Fibroblast of lung (primary cell): Measurements from ENCODE around the gene B4GAT1. TPM values are rescaled to one million over a fixed set of nuclear protein-coding genes. Genes with fewer than 3 reads are reported as not detected.

Experiments used
- DNase-seq, 2 donors: peaks; one replicate each; pipeline versions ENCODE4 v3.0.0 to v3.0.0-alpha.2; 2010; ENCODE audit warnings: low read depth in 2 of 2
- H2AFZ ChIP-seq: 2 replicates; pipeline ENCODE4 v1.5.1; 2012; ENCODE audit warnings: low read length, control low read depth, inconsistent platforms
- H3K27ac ChIP-seq: 2 replicates; pipeline ENCODE4 v1.5.1; 2011; ENCODE audit warnings: low read length, control low read depth; ENCODE audit not compliant: insufficient read depth
- H3K27me3 ChIP-seq: 2 replicates; pipeline ENCODE4 v1.5.1; 2011; ENCODE audit warnings: mild to moderate bottlenecking, low read length; ENCODE audit not compliant: control insufficient read depth, insufficient read depth
- H3K36me3 ChIP-seq: 2 replicates; pipeline ENCODE4 v1.5.1; 2011; ENCODE audit warnings: low read length; ENCODE audit not compliant: control insufficient read depth, insufficient read depth
- H3K4me1 ChIP-seq: 2 replicates; pipeline ENCODE4 v1.5.1; 2011; ENCODE audit warnings: low read length; ENCODE audit not compliant: control insufficient read depth, insufficient read depth; ENCODE audit errors: extremely low read depth
- H3K4me2 ChIP-seq: 2 replicates; pipeline ENCODE4 v1.5.1; 2011; ENCODE audit warnings: low read length, control low read depth; ENCODE audit not compliant: insufficient read depth; ENCODE audit errors: extremely low read depth
- H3K4me3 ChIP-seq, 4 experiments: fragments of 200-600 bp in 1 of 4; sonication (generic) in 1 of 4; replicated peaks in 1 of 4; 2 replicates each; pipeline ENCODE4 v1.5.1; 2011 to 2016; ENCODE audit warnings: low read length in 4 of 4, low read depth in 3 of 4, mild to moderate bottlenecking in 3 of 4, control low read depth in 2 of 4, inconsistent platforms in 1 of 4, mixed read lengths in 1 of 4; ENCODE audit not compliant: insufficient read depth in 1 of 4; ENCODE audit errors: control extremely low read depth in 1 of 4
- H3K79me2 ChIP-seq: 2 replicates; pipeline ENCODE4 v1.5.1; 2012; ENCODE audit warnings: mild to moderate bottlenecking, low read length, inconsistent platforms; ENCODE audit not compliant: control insufficient read depth, insufficient read depth
- H3K9ac ChIP-seq: 2 replicates; pipeline ENCODE4 v1.5.1; 2011; ENCODE audit warnings: mild to moderate bottlenecking, low read length, control low read depth; ENCODE audit not compliant: insufficient read depth
- H3K9me3 ChIP-seq: 2 replicates; pipeline ENCODE4 v1.5.1; 2012; ENCODE audit warnings: low read depth, low read length; ENCODE audit not compliant: control insufficient read depth, insufficient read depth
- H4K20me1 ChIP-seq: 2 replicates; pipeline ENCODE4 v1.5.1; 2011; ENCODE audit warnings: low read length; ENCODE audit not compliant: control insufficient read depth, insufficient read depth; ENCODE audit errors: extremely low read depth
- EZH2 ChIP-seq: IDR thresholded peaks from 2 replicates; pipeline ENCODE4 v1.5.1; 2012; ENCODE audit warnings: low read length, control low read depth, mild to moderate bottlenecking; ENCODE audit errors: missing control alignments
- polyA plus RNA-seq, 2 donors: library from polyadenylated mRNA; depleted of rRNA in 1 of 2; stranded (reverse) in 1 of 2; unstranded in 1 of 2; fragments of >200 nt; gene quantifications; 2 replicates each; pipeline ENCODE4 v1.2.1, GENCODE V29; 2011 to 2012; ENCODE audit warnings: missing spikeins in 1 of 2
- total RNA-seq: library from RNA; depleted of rRNA; stranded (reverse); fragments of >200 nt; gene quantifications from 2 replicates; pipeline ENCODE4 v1.2.1, GENCODE V29; 2014
- TF ChIP-seq, protein P1 (sequence below), 2 donors: IDR thresholded peaks in 1 of 2; conservative IDR thresholded peaks in 1 of 2; 1 replicate in 1 of 2; 2 replicates in 1 of 2; pipeline ENCODE4 v1.5.1; 2011 to 2012; ENCODE audit warnings: low read length in 2 of 2, control low read depth in 1 of 2, inconsistent platforms in 1 of 2, low read depth in 1 of 2, mild to moderate bottlenecking in 1 of 2

Gene B4GAT1
- total and polyA plus RNA-seq, 2 donors (not counting 1 experiment from before 2014, with no cell fraction given): 13.1 to 48.9 TPM

DNA sequence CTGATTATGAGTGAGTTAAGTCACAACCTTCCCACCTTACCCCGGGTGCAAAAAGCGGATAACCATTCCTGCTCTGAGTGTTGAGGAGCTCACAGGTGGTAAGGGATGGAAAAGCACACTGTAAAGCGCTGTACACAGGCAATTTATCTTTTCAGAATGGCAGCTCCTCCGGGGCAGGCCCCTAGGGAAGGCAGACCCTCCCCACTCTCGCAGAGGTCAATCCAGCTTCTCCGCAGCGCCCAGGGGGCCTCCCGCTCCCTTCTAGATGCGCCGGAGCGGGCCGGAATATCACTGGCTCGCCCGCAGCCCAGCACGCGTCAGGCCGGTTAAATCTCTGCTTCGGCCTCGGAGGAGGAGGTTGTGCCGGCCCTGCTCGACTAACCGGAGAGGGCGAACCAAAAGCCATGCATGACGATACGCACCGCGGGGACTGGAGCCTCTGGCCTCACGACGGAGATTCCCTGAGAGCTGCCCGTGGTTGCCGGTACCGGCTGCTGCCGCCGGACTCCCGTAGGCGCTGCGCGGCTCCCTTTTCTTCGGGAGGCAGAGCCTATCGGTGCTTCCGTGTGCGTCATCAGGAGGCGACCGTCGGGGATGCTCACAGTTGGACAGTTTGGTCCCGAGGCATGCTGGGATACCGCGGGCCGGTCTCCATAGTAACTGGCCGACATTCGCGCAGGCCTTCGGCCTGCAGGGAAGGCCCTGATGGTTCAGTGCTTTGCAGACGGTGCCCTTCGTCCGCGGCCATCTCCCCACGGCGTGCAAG is 2.7 kb downstream of the B4GAT1 start, which contains the start of gene BRMS1:
TSS of gene BRMS1 (minus strand) at position 555 of the 766 bp plus-strand sequence. CDS start 2,870 bp downstream, outside the sequence.
- H3K4me3 ChIP-seq: peak within 1 kb of the TSS; percentile 74 to 92 (median 84)
- no peaks in the 10 kb centered on the region for H3K27me3 ChIP-seq
- no peaks in the 10 kb centered on the region for H3K9me3 ChIP-seq
- peak within 1 kb of the TSS; percentile 86 for H3K27ac ChIP-seq
- H4K20me1 ChIP-seq: no peaks in the 10 kb centered on the region
- H3K9ac ChIP-seq: peak within 1 kb of the TSS; percentile 78
- H3K4me2 ChIP-seq: peak within 1 kb of the TSS; percentile 98
- peaks cover 20% of the 10 kb centered on the region for H3K36me3 ChIP-seq
- peaks cover 24% of the 10 kb centered on the region for H3K79me2 ChIP-seq
- H2AFZ ChIP-seq: peak within 1 kb of the TSS; percentile 84
- H3K4me1 ChIP-seq: peaks cover 22% of the 10 kb centered on the region
- peak; percentile 97 for DNase-seq
- TF ChIP-seq EZH2: no peak
- TF ChIP-seq, protein P1, sequence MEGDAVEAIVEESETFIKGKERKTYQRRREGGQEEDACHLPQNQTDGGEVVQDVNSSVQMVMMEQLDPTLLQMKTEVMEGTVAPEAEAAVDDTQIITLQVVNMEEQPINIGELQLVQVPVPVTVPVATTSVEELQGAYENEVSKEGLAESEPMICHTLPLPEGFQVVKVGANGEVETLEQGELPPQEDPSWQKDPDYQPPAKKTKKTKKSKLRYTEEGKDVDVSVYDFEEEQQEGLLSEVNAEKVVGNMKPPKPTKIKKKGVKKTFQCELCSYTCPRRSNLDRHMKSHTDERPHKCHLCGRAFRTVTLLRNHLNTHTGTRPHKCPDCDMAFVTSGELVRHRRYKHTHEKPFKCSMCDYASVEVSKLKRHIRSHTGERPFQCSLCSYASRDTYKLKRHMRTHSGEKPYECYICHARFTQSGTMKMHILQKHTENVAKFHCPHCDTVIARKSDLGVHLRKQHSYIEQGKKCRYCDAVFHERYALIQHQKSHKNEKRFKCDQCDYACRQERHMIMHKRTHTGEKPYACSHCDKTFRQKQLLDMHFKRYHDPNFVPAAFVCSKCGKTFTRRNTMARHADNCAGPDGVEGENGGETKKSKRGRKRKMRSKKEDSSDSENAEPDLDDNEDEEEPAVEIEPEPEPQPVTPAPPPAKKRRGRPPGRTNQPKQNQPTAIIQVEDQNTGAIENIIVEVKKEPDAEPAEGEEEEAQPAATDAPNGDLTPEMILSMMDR (conservative IDR thresholded peaks at IDR 0.05 in 1 of 2, IDR thresholded peaks at IDR 0.05 in 1 of 2; ENCODE audit: low read depth in 1 of 2, low read length in 2 of 2): peak in 1 of 2 donors; percentile 29

DNA sequence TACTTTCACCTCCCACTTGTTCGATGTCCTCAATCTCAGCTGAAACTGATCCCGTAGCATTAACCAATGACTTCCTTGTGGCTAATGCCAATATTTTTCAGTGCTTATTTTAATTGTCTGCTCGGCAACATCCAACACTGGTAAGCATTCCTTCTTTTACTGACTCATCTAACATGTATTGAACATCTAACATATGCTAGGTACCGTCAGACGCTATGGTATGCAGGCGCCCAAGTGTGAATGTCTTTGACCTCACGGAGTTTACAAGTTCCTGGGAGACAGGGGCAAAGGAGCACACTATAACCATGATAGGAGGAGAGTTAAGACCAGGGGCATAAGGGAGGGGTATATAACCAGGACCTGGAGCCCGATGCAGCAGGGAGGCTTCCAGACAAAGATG is 4.3 kb downstream of the B4GAT1 start:
- no peak overlapping the region for H3K9ac ChIP-seq
- H3K36me3 ChIP-seq: peaks cover 23% of the 10 kb centered on the region
- no peaks in the 10 kb centered on the region for H3K9me3 ChIP-seq
- no peak for DNase-seq
- no peak overlapping the region for H3K4me3 ChIP-seq
- H3K27ac ChIP-seq: peak overlapping the region; percentile 6
- H3K4me1 ChIP-seq: peaks cover 30% of the 10 kb centered on the region
- no peaks in the 10 kb centered on the region for H3K27me3 ChIP-seq
- no peaks in the 10 kb centered on the region for H4K20me1 ChIP-seq
- peaks cover 24% of the 10 kb centered on the region for H3K79me2 ChIP-seq
- no peak overlapping the region for H2AFZ ChIP-seq
- H3K4me2 ChIP-seq: peak overlapping the region; percentile 87
- TF ChIP-seq, protein P1 (conservative IDR thresholded peaks at IDR 0.05 in 1 of 2, IDR thresholded peaks at IDR 0.05 in 1 of 2; ENCODE audit: low read depth in 1 of 2, low read length in 2 of 2): no peak
- TF ChIP-seq EZH2: no peak

DNA sequence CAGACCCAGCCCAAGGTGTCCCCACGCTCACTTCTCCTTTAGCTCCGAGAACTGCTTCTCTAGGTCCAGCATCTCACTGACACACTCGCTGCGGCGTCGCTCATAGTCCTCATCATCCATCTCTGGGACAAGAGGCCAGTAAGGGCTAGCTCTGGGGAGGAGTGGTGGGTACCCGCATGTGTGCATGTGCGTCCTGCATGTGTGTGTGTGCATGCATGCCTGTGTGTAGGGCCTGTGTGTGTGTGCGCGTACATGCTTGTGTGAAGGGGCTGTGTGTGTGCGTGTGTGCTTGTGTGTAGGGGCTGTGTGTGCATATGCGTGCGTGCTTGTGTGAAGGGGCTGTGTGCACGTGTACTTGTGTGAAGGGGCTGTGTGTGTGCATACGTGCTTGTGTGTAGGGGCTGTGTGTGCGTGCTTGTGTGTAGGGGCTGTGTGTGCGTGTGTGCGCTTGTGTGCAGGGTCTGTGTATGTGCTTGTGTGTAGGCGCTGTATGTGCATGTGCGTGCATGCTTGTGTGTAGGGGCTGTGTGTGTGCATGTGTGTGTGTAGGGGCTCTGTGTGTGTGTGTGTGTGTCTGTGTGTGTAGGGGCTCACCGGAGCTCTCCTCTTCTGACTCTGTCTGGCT is 5.8 kb downstream of the B4GAT1 start:
- DNase-seq: no peak
- no peak overlapping the region for H3K9ac ChIP-seq
- no peaks in the 10 kb centered on the region for H3K9me3 ChIP-seq
- no peak overlapping the region for H3K27ac ChIP-seq
- H3K27me3 ChIP-seq: no peaks in the 10 kb centered on the region
- TF ChIP-seq EZH2: no peak
- TF ChIP-seq, protein P1 (conservative IDR thresholded peaks at IDR 0.05 in 1 of 2, IDR thresholded peaks at IDR 0.05 in 1 of 2; ENCODE audit: low read depth in 1 of 2, low read length in 2 of 2): no peak
- H3K79me2 ChIP-seq: peaks cover 24% of the 10 kb centered on the region
- H4K20me1 ChIP-seq: no peaks in the 10 kb centered on the region
- H2AFZ ChIP-seq: no peak overlapping the region
- no peak overlapping the region for H3K4me3 ChIP-seq
- H3K4me1 ChIP-seq: peaks cover 46% of the 10 kb centered on the region
- no peak overlapping the region for H3K4me2 ChIP-seq
- H3K36me3 ChIP-seq: peaks cover 27% of the 10 kb centered on the region
